Liver (tissue), 9 donors: ENCODE results near the gene STAT5B. TPM values are rescaled to one million over a fixed set of nuclear protein-coding genes. Genes with fewer than 3 reads are reported as not detected.

Experiments used
- DNase-seq: peaks from one replicate; pipeline ENCODE4 v3.0.0-alpha.2; 2017; ENCODE audit warnings: low spot score
- H3K27ac ChIP-seq, 2 donors: one replicate each; pipeline ENCODE4 v1.7.0; 2013; ENCODE audit warnings: inconsistent platforms in 2 of 2, low read length in 2 of 2, control low read depth in 1 of 2, low read depth in 1 of 2, mild to moderate bottlenecking in 1 of 2
- H3K27me3 ChIP-seq, 4 donors: one replicate each; pipeline versions ENCODE4 v1.6.1 to v1.7.0; 2013; ENCODE audit warnings: low read length in 3 of 4, inconsistent platforms in 1 of 4, mild to moderate bottlenecking in 1 of 4, moderate library complexity in 1 of 4; ENCODE audit not compliant: control insufficient read depth in 4 of 4, insufficient read depth in 4 of 4
- H3K36me3 ChIP-seq, 4 donors: one replicate each; pipeline versions ENCODE4 v1.6.1 to v1.7.0; 2013; ENCODE audit warnings: low read length in 3 of 4, mild to moderate bottlenecking in 3 of 4, low read depth in 1 of 4, moderate library complexity in 1 of 4; ENCODE audit not compliant: control insufficient read depth in 4 of 4, insufficient read depth in 3 of 4
- H3K4me1 ChIP-seq, 4 donors: one replicate each; pipeline versions ENCODE4 v1.6.1 to v1.7.0; 2013; ENCODE audit warnings: low read length in 3 of 4, mild to moderate bottlenecking in 3 of 4, moderate library complexity in 1 of 4; ENCODE audit not compliant: control insufficient read depth in 4 of 4, insufficient read depth in 4 of 4
- H3K4me3 ChIP-seq, 3 donors: one replicate each; pipeline versions ENCODE4 v1.6.1 to v1.7.0; 2013; ENCODE audit warnings: low read length in 3 of 3, control low read depth in 1 of 3, low read depth in 1 of 3, mild to moderate bottlenecking in 1 of 3
- H3K9ac ChIP-seq, 2 donors: one replicate each; pipeline ENCODE4 v1.7.0; 2013; ENCODE audit warnings: low read length in 2 of 2, mild to moderate bottlenecking in 2 of 2, moderate library complexity in 2 of 2, control low read depth in 1 of 2, low read depth in 1 of 2
- H3K9me3 ChIP-seq, 4 donors: one replicate each; pipeline versions ENCODE4 v1.6.1 to v1.7.0; 2013; ENCODE audit warnings: low read length in 3 of 4; ENCODE audit not compliant: control insufficient read depth in 4 of 4
- ATF3 ChIP-seq: IDR thresholded peaks from 2 replicates; pipeline ENCODE4 v1.6.1; 2016; ENCODE audit warnings: antibody characterized with exemption
- CTCF ChIP-seq: fragments of 150-350 bp; IDR thresholded peaks from 2 replicates; pipeline ENCODE4 v1.5.1; 2017; ENCODE audit warnings: improper control_type of control experiment, low read depth, low read length; ENCODE audit not compliant: missing input control
- EGR1 ChIP-seq, 2 donors: IDR thresholded peaks; 2 replicates each; pipeline ENCODE4 v1.6.1; 2016 to 2018; ENCODE audit warnings: antibody characterized with exemption in 2 of 2, low read depth in 2 of 2
- FOXA1 ChIP-seq: IDR thresholded peaks from 2 replicates; pipeline ENCODE4 v1.6.1; 2016; ENCODE audit warnings: antibody characterized with exemption
- FOXA2 ChIP-seq: IDR thresholded peaks from 2 replicates; pipeline ENCODE4 v1.6.1; 2016; ENCODE audit warnings: antibody characterized with exemption
- GABPA ChIP-seq, 2 donors: IDR thresholded peaks in 1 of 2; conservative IDR thresholded peaks in 1 of 2; 2 replicates each; pipeline ENCODE4 v1.6.1; 2016; ENCODE audit warnings: antibody characterized with exemption in 2 of 2, mild to moderate bottlenecking in 1 of 2, moderate library complexity in 1 of 2
- MAX ChIP-seq: IDR thresholded peaks from 2 replicates; pipeline ENCODE4 v1.6.1; 2016; ENCODE audit warnings: antibody characterized with exemption
- NR2F2 ChIP-seq: IDR thresholded peaks from 2 replicates; pipeline ENCODE4 v1.6.1; 2016; ENCODE audit warnings: antibody characterized with exemption
- RAD21 ChIP-seq, 2 donors: IDR thresholded peaks; 2 replicates each; pipeline ENCODE4 v1.6.1; 2016; ENCODE audit warnings: antibody characterized with exemption in 2 of 2, mild to moderate bottlenecking in 2 of 2
- REST ChIP-seq: IDR thresholded peaks from 2 replicates; pipeline ENCODE4 v1.6.1; 2016; ENCODE audit warnings: antibody characterized with exemption, mild to moderate bottlenecking
- RXRA ChIP-seq, 2 donors: IDR thresholded peaks; 2 replicates each; pipeline ENCODE4 v1.6.1; 2017 to 2018; ENCODE audit warnings: antibody characterized with exemption in 2 of 2, mild to moderate bottlenecking in 1 of 2
- SP1 ChIP-seq: IDR thresholded peaks from 2 replicates; pipeline ENCODE4 v1.6.1; 2018; ENCODE audit warnings: antibody characterized with exemption, mild to moderate bottlenecking
- TAF1 ChIP-seq: conservative IDR thresholded peaks from 2 replicates; pipeline ENCODE4 v1.6.1; 2016; ENCODE audit warnings: antibody characterized with exemption, mild to moderate bottlenecking
- YY1 ChIP-seq: IDR thresholded peaks from 2 replicates; pipeline ENCODE4 v1.6.1; 2016; ENCODE audit warnings: antibody characterized with exemption, mild to moderate bottlenecking
- WGBS: extraction: QIAGEN DNeasy Blood & Tissue Kit; methylation state at CpG from one replicate; pipeline ENCODE4 v1.1.7; 2013; 5-methylcytosine and 5-hydroxymethylcytosine counted together
- polyA plus RNA-seq, 2 donors: library from polyadenylated mRNA; stranded (reverse) in 1 of 2; unstranded in 1 of 2; fragments of 200-250 nt in 1 of 2; fragments of >200 nt in 1 of 2; fragmentation: Nextera tagmentation in 1 of 2; extraction: Ambion mirVana in 1 of 2; gene quantifications; one replicate each; pipeline versions ENCODE4 v1.2.1 to v1.2.3, GENCODE V29; 2013 to 2015
- total RNA-seq, 2 donors: library from RNA; depleted of rRNA; stranded (reverse); fragments of >200 nt; gene quantifications; one replicate each; pipeline ENCODE4 v1.2.3, GENCODE V29; 2014
- donor health status: healthy.
- donor health status: healthy.
- donor health status: healthy.
- donor health status: healthy.
- donor health status: healthy.

The STAT5B gene
- total and polyA plus RNA-seq, 4 donors, result 6.7 to 33.9 (median 21.6) TPM

GRCh38 chr17:42282478-42283080 lies 6.4 kb upstream of the STAT5B start:
- no peaks in the 10 kb centered on the region for H3K27me3 ChIP-seq
- TF ChIP-seq ATF3, result no peak
- no peak for TF ChIP-seq FOXA1
- no peak for TF ChIP-seq RAD21 (IDR thresholded peaks at IDR 0.05)
- no peak for TF ChIP-seq YY1
- TF ChIP-seq NR2F2, result no peak
- TF ChIP-seq FOXA2, result no peak
- no peak for TF ChIP-seq TAF1
- no peak for TF ChIP-seq RXRA (IDR thresholded peaks at IDR 0.05)
- 95% methylated on average over 6 of the region's 6 CpGs for WGBS
- no peak overlapping the region for H3K4me3 ChIP-seq
- no peak overlapping the region for H3K9ac ChIP-seq
- no peaks in the 10 kb centered on the region for H3K9me3 ChIP-seq
- peaks cover 0 to 11% (median 4%) of the 10 kb centered on the region in 4 donors for H3K4me1 ChIP-seq
- no peak overlapping the region for H3K27ac ChIP-seq
- no peak for DNase-seq
- H3K36me3 ChIP-seq, result no peaks in the 10 kb centered on the region

- H3K9me3 ChIP-seq, result no peaks in the 10 kb centered on the region
- WGBS, result 90% methylated on average over 7 of the region's 7 CpGs
- H3K27me3 ChIP-seq, result no peaks in the 10 kb centered on the region
- no peak for DNase-seq
- no peak overlapping the region for H3K27ac ChIP-seq
- H3K4me3 ChIP-seq, result no peak overlapping the region
- H3K36me3 ChIP-seq, result no peaks in the 10 kb centered on the region
- TF ChIP-seq NR2F2, result no peak
- TF ChIP-seq MAX, result no peak
- TF ChIP-seq REST, result no peak
- TF ChIP-seq FOXA1, result no peak
- peaks cover 0 to 9% (median 4%) of the 10 kb centered on the region in 4 donors for H3K4me1 ChIP-seq
- H3K9ac ChIP-seq, result no peak overlapping the region
Measured at GRCh38 chr17:42281571-42282096, 5.4 kb upstream of the STAT5B start.

- no peaks in the 10 kb centered on the region for H3K36me3 ChIP-seq
- H3K27ac ChIP-seq, result no peak overlapping the region
- H3K4me3 ChIP-seq, result no peak overlapping the region
- no peaks in the 10 kb centered on the region for H3K9me3 ChIP-seq
- H3K27me3 ChIP-seq, result no peaks in the 10 kb centered on the region
- 92% methylated on average over 4 of the region's 4 CpGs for WGBS
- DNase-seq, result no peak
- peaks cover 1 to 11% (median 6%) of the 10 kb centered on the region in 4 donors for H3K4me1 ChIP-seq
- H3K9ac ChIP-seq, result no peak overlapping the region
- TF ChIP-seq GABPA (IDR thresholded peaks at IDR 0.05 in 1 of 2, conservative IDR thresholded peaks at IDR 0.05 in 1 of 2), result no peak
- no peak for TF ChIP-seq SP1
- TF ChIP-seq RAD21 (IDR thresholded peaks at IDR 0.05), result no peak
- no peak for TF ChIP-seq REST
- no peak for TF ChIP-seq FOXA2
- no peak for TF ChIP-seq EGR1 (IDR thresholded peaks at IDR 0.05; ENCODE audit: low read depth in 2 of 2)
- no peak for TF ChIP-seq CTCF
- TF ChIP-seq ATF3, result no peak
- no peak for TF ChIP-seq MAX
Measured at GRCh38 chr17:42279776-42280630, 3.8 kb upstream of the STAT5B start.
